CD4-positive, alpha-beta T cell (primary cell): ENCODE data around the gene TNK1. TPM values are rescaled to one million over a fixed set of nuclear protein-coding genes. Genes with fewer than 3 reads are reported as not detected.

Experiments used
- ATAC-seq: fragments of 200-7000 bp; cut with Tn5 transposase; one replicate; pipeline ENCODE4 v1.10.0; 2022; ENCODE audit warnings: mild to moderate bottlenecking; ENCODE audit not compliant: poor library complexity
- CTCF ChIA-PET: fragments of 350-600 bp; sonication (Branson Sonifier 250); formaldehyde crosslinking; loops from one replicate; lab custom pipeline; 2021; ENCODE audit warnings: antibody characterized with exemption, inconsistent platforms; lab: Charles Lee
- POLR2A ChIA-PET: fragments of 350-600 bp; sonication (Branson Sonifier 250); formaldehyde crosslinking; loops from one replicate; lab custom pipeline; 2021; ENCODE audit warnings: antibody characterized with exemption, inconsistent platforms; lab: Charles Lee
- DNase-seq, 14 experiments: peaks; one replicate each; pipeline ENCODE4 v3.0.0-alpha.2; 2013 to 2020; ENCODE audit warnings: mixed read lengths in 2 of 14
- H3K27ac ChIP-seq, 2 donors: one replicate each; pipeline versions ENCODE4 v1.5.1 to v1.7.0; 2013; ENCODE audit warnings: low read length in 2 of 2, low read depth in 1 of 2, mild to moderate bottlenecking in 1 of 2
- H3K27me3 ChIP-seq, 2 experiments: 1 replicate in 1 of 2; 2 replicates in 1 of 2; pipeline versions ENCODE4 v1.6.1 to v1.7.0; 2013; ENCODE audit warnings: low read length in 2 of 2, control low read depth in 1 of 2, mild to moderate bottlenecking in 1 of 2, moderate library complexity in 1 of 2; ENCODE audit not compliant: insufficient read depth in 2 of 2, control insufficient read depth in 1 of 2
- H3K36me3 ChIP-seq: one replicate; pipeline ENCODE4 v1.6.1; 2013; ENCODE audit warnings: low read length, control low read depth; ENCODE audit not compliant: insufficient read depth
- H3K4me1 ChIP-seq: one replicate; pipeline ENCODE4 v1.6.1; 2013; ENCODE audit warnings: low read length, control low read depth; ENCODE audit not compliant: insufficient read depth
- H3K4me3 ChIP-seq: one replicate; pipeline ENCODE4 v1.5.1; 2013; ENCODE audit warnings: mild to moderate bottlenecking, low read length, moderate library complexity
- H3K9me3 ChIP-seq, 2 experiments: 1 replicate in 1 of 2; 2 replicates in 1 of 2; pipeline versions ENCODE4 v1.6.1 to v1.7.0; 2013; ENCODE audit warnings: low read length in 2 of 2, mild to moderate bottlenecking in 2 of 2, control low read depth in 1 of 2, moderate library complexity in 1 of 2; ENCODE audit not compliant: control insufficient read depth in 1 of 2, insufficient read depth in 1 of 2
- H3K27ac Mint-ChIP-seq: one replicate; pipeline ENCODE4 v1.8.0; 2020; ENCODE audit warnings: mixed read lengths
- H3K27me3 Mint-ChIP-seq: one replicate; pipeline ENCODE4 v1.8.0; 2021; ENCODE audit warnings: mixed read lengths
- H3K36me3 Mint-ChIP-seq: one replicate; pipeline ENCODE4 v1.8.0; 2021; ENCODE audit warnings: low read depth, mixed read lengths
- H3K4me1 Mint-ChIP-seq: one replicate; pipeline ENCODE4 v1.8.0; 2021; ENCODE audit warnings: low read depth, mixed read lengths
- H3K4me3 Mint-ChIP-seq: one replicate; pipeline ENCODE4 v1.8.0; 2020; ENCODE audit warnings: mild to moderate bottlenecking, mixed read lengths
- H3K9me3 Mint-ChIP-seq: one replicate; pipeline ENCODE4 v1.8.0; 2020; ENCODE audit warnings: mixed read lengths
- intact Hi-C, 2 experiments: fragments of 100-400 bp; cut with DNase I in 1 of 2; cut with micrococcal nuclease in 1 of 2; formaldehyde crosslinking; loops; one replicate each; pipeline versions ENCODE4 v1.15.1 to v1.9.0; 2023 to 2025; cut with DNase I, micrococcal nuclease
- total RNA-seq, 174 experiments: library from RNA in 2 of 174; stranded (reverse) in 2 of 174; gene quantifications; one replicate each; pipeline ENCODE4 v1.2.3 and lab custom pipeline; 2021 to 2026
- TF ChIP-seq, protein P1 (sequence below): fragments of 200-600 bp; IDR thresholded peaks from one replicate; pipeline ENCODE4 v1.8.0; 2022; ENCODE audit warnings: antibody characterized with exemption, mild to moderate bottlenecking

TNK1 gene
- total RNA-seq, 2 experiments from 2014 or later: 11.0 to 12.4 TPM

- no peaks in the 10 kb centered on the region for H3K36me3 Mint-ChIP-seq
- DNase-seq (no peak), ATAC-seq (no peak)
- TF ChIP-seq, protein P1, sequence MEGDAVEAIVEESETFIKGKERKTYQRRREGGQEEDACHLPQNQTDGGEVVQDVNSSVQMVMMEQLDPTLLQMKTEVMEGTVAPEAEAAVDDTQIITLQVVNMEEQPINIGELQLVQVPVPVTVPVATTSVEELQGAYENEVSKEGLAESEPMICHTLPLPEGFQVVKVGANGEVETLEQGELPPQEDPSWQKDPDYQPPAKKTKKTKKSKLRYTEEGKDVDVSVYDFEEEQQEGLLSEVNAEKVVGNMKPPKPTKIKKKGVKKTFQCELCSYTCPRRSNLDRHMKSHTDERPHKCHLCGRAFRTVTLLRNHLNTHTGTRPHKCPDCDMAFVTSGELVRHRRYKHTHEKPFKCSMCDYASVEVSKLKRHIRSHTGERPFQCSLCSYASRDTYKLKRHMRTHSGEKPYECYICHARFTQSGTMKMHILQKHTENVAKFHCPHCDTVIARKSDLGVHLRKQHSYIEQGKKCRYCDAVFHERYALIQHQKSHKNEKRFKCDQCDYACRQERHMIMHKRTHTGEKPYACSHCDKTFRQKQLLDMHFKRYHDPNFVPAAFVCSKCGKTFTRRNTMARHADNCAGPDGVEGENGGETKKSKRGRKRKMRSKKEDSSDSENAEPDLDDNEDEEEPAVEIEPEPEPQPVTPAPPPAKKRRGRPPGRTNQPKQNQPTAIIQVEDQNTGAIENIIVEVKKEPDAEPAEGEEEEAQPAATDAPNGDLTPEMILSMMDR: no peak
- Histone ChIP-seq H3K4me3 (no peak overlapping the region), H3K27me3 (no peaks in the 10 kb centered on the region), H3K36me3 (no peaks in the 10 kb centered on the region), H3K4me1 (peaks cover 7% of the 10 kb centered on the region), H3K27ac (no peak overlapping the region), H3K9me3 (no peaks in the 10 kb centered on the region)
- H3K27me3 Mint-ChIP-seq: no peaks in the 10 kb centered on the region
- ChIA-PET POLR2A (interaction anchor here (1.3 kb wide), 1 partner anchor 23 kb away, joined by 4 read pairs; no protein-coding TSS in a partner anchor), CTCF (no interaction called here)
- H3K4me3 Mint-ChIP-seq: no peak overlapping the region
- H3K4me1 Mint-ChIP-seq: peaks cover 4% of the 10 kb centered on the region
- intact Hi-C loops: no loop called here
- H3K27ac Mint-ChIP-seq: no peak overlapping the region
- no peaks in the 10 kb centered on the region for H3K9me3 Mint-ChIP-seq
Measured at GRCh38 chr17:7413346-7413985, 32.6 kb downstream of the TNK1 start.

- Mint-ChIP-seq H3K4me1 (no peaks in the 10 kb centered on the region), H3K9me3 (no peaks in the 10 kb centered on the region), H3K27me3 (no peaks in the 10 kb centered on the region), H3K4me3 (no peak overlapping the region), H3K36me3 (no peaks in the 10 kb centered on the region), H3K27ac (no peak overlapping the region)
- no peak for DNase-seq
- Histone ChIP-seq H3K4me3 (no peak overlapping the region), H3K4me1 (no peaks in the 10 kb centered on the region), H3K36me3 (no peaks in the 10 kb centered on the region), H3K27me3 (no peaks in the 10 kb centered on the region), H3K9me3 (no peaks in the 10 kb centered on the region), H3K27ac (no peak overlapping the region)
- ATAC-seq: no peak
- ChIA-PET CTCF (no interaction called here), POLR2A (no interaction called here)
- TF ChIP-seq, protein P1: no peak
- intact Hi-C loops: loop anchor here in 1 of 2 experiments (5.0 kb wide), 1 partner anchor 58 kb away; the partner anchor contains the start of gene TMEM95
Measured at GRCh38 chr17:7414837-7415236, 33.9 kb downstream of the TNK1 start.

DNA sequence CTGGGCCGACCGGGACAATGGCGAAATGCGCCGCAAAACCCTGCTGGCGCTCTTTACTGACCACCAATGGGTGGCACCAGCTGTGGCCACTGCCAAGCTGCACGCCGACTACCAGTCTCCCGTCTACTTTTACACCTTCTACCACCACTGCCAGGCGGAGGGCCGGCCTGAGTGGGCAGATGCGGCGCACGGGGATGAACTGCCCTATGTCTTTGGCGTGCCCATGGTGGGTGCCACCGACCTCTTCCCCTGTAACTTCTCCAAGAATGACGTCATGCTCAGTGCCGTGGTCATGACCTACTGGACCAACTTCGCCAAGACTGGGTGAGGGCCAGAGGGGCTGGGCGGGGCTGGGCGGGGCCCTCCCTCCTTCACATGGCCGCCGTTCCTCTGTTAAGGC lies 34.9 kb downstream of the TNK1 start:
- H3K27ac Mint-ChIP-seq: no peak overlapping the region
- ChIA-PET POLR2A (no interaction called here), CTCF (no interaction called here)
- Histone ChIP-seq H3K27me3 (no peaks in the 10 kb centered on the region), H3K4me3 (no peak overlapping the region), H3K27ac (no peak overlapping the region), H3K36me3 (no peaks in the 10 kb centered on the region), H3K4me1 (no peaks in the 10 kb centered on the region), H3K9me3 (peaks cover 0 to 1% of the 10 kb centered on the region in 2 experiments)
- no peaks in the 10 kb centered on the region for H3K36me3 Mint-ChIP-seq
- ATAC-seq (no peak), DNase-seq (no peak)
- no peaks in the 10 kb centered on the region for H3K27me3 Mint-ChIP-seq
- no peaks in the 10 kb centered on the region for H3K9me3 Mint-ChIP-seq
- H3K4me3 Mint-ChIP-seq: no peak overlapping the region
- intact Hi-C loops: loop anchor here in 1 of 2 experiments (5.0 kb wide), 1 partner anchor 58 kb away; the partner anchor contains the start of gene TMEM95
- TF ChIP-seq, protein P1: no peak
- no peaks in the 10 kb centered on the region for H3K4me1 Mint-ChIP-seq
